Smooth muscle cell (in vitro differentiated cells): ENCODE measurements around the gene ADAMTS12. TPM values are rescaled to one million over a fixed set of nuclear protein-coding genes. Genes with fewer than 3 reads are reported as not detected.

Experiments used
- DNase-seq: peaks from one replicate; lab custom pipeline; 2025; ENCODE audit not compliant: unreplicated experiment; lab: John Stamatoyannopoulos, UW
- H2AFZ ChIP-seq: fragments of 200-600 bp; sonication (generic); 2 replicates; pipeline ENCODE4 v1.6.0; 2016; ENCODE audit warnings: antibody characterized with exemption, low read depth, mild to moderate bottlenecking
- H3F3A ChIP-seq: fragments of 200-600 bp; sonication (generic); 2 replicates; pipeline ENCODE4 v1.6.0; 2017; ENCODE audit warnings: antibody characterized with exemption, low read depth
- H3K27ac ChIP-seq: fragments of 200-600 bp; sonication (generic); 2 replicates; pipeline ENCODE4 v1.5.1; 2016; ENCODE audit warnings: low read depth, mild to moderate bottlenecking
- H3K27me3 ChIP-seq: fragments of 200-600 bp; sonication (generic); 2 replicates; pipeline ENCODE4 v1.6.1; 2016; ENCODE audit warnings: low read depth, mild to moderate bottlenecking
- H3K36me3 ChIP-seq: fragments of 200-600 bp; sonication (generic); 2 replicates; pipeline ENCODE4 v1.5.1; 2016; ENCODE audit warnings: low read depth
- H3K4me1 ChIP-seq: fragments of 200-600 bp; sonication (generic); 2 replicates; pipeline ENCODE4 v1.5.1; 2016; ENCODE audit warnings: low read depth
- H3K4me2 ChIP-seq: fragments of 200-600 bp; sonication (generic); 2 replicates; pipeline ENCODE4 v1.6.0; 2016; ENCODE audit warnings: mild to moderate bottlenecking
- H3K4me3 ChIP-seq: fragments of 200-600 bp; sonication (generic); 2 replicates; pipeline ENCODE4 v1.5.1; 2016; ENCODE audit warnings: mild to moderate bottlenecking
- H3K79me2 ChIP-seq: fragments of 200-600 bp; sonication (generic); 2 replicates; pipeline ENCODE4 v1.6.0; 2016; ENCODE audit warnings: low read depth, mild to moderate bottlenecking
- H3K9ac ChIP-seq: fragments of 200-600 bp; sonication (generic); 2 replicates; pipeline ENCODE4 v1.6.0; 2016; ENCODE audit warnings: low read depth
- H3K9me3 ChIP-seq: fragments of 200-600 bp; sonication (generic); replicated peaks from 2 replicates; pipeline ENCODE4 v1.5.1; 2016; ENCODE audit warnings: low read depth
- H4K20me1 ChIP-seq: fragments of 200-600 bp; sonication (generic); 2 replicates; pipeline ENCODE4 v1.6.0; 2016; ENCODE audit warnings: low read depth
- CTCF ChIP-seq: fragments of 200-600 bp; sonication (generic); IDR thresholded peaks from 2 replicates; pipeline ENCODE4 v1.5.1; 2017; ENCODE audit warnings: borderline replicate concordance, mild to moderate bottlenecking, antibody characterized with exemption; ENCODE audit not compliant: insufficient read depth, poor library complexity, severe bottlenecking
- WGBS: methylation state at CpG from one replicate; pipeline ENCODE4 v1.1.7; 2016; ENCODE audit warnings: low lambda C conversion rate; 5-methylcytosine and 5-hydroxymethylcytosine counted together
- polyA plus RNA-seq: library from polyadenylated mRNA; unstranded; fragments of >200 nt; fragmentation: Nextera tagmentation; extraction: Ambion mirVana; gene quantifications from 2 replicates; pipeline ENCODE4 v1.2.1, GENCODE V29; 2016
- total RNA-seq: library from RNA; depleted of rRNA; stranded (reverse); fragments of >200 nt; gene quantifications from 2 replicates; pipeline ENCODE4 v1.2.3, GENCODE V29; 2014

Gene ADAMTS12
- total and polyA plus RNA-seq, 2 experiments from 2014 or later = 34.3 to 84.9 TPM

DNA sequence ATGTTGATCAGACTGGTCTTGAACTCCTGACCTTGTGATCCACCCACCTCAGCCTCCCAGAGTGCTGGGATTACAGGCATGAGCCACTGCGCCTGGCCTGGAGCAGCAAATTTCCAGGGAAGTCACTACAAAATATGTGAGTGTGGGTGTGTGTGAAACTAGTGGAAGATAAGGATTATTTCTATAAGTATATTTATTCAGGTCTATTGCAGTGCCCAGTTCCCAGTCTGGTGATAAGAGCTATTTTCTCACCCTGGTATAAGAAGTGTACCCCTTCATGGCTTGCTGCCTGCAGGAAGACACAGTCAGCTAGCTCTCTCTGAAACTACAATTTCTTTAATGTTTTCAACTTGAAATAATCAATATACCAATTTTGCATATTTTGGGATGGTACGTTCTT lies 414.0 kb downstream of the ADAMTS12 start:
- no peak for DNase-seq
- Histone ChIP-seq H3K79me2 (no peaks in the 10 kb centered on the region), H4K20me1 (peaks cover 5% of the 10 kb centered on the region), H3K9me3 (no peaks in the 10 kb centered on the region), H3K9ac (no peak overlapping the region), H3K4me1 (no peaks in the 10 kb centered on the region), H3K4me2 (no peak overlapping the region), H3K27ac (no peak overlapping the region), H3K27me3 (no peaks in the 10 kb centered on the region), H3K4me3 (no peak overlapping the region), H3F3A (peaks cover 10% of the 10 kb centered on the region), H3K36me3 (peaks cover 27% of the 10 kb centered on the region), H2AFZ (no peak overlapping the region)
- 86% methylated on average over 2 of the region's 2 CpGs for WGBS
- no peak for TF ChIP-seq CTCF

- H3K79me2 ChIP-seq = no peaks in the 10 kb centered on the region
- no peak overlapping the region for H3K4me3 ChIP-seq
- H3K36me3 ChIP-seq = peaks cover 34% of the 10 kb centered on the region
- H3K9ac ChIP-seq = no peak overlapping the region
- no peaks in the 10 kb centered on the region for H3K4me1 ChIP-seq
- WGBS = 98% methylated on average over 3 of the region's 3 CpGs
- H3K4me2 ChIP-seq = no peak overlapping the region
- H3F3A ChIP-seq = peaks cover 13% of the 10 kb centered on the region
- DNase-seq = no peak
- H3K27me3 ChIP-seq = no peaks in the 10 kb centered on the region
- peaks cover 5% of the 10 kb centered on the region for H4K20me1 ChIP-seq
- no peaks in the 10 kb centered on the region for H3K9me3 ChIP-seq
- no peak for TF ChIP-seq CTCF
- no peak overlapping the region for H2AFZ ChIP-seq
- H3K27ac ChIP-seq = no peak overlapping the region
These were observed 414.8 kb downstream of the ADAMTS12 start for GRCh38 chr5:33476992-33477391.

- 99% methylated on average over 5 of the region's 5 CpGs for WGBS
- no peak for TF ChIP-seq CTCF
- H3K36me3 ChIP-seq = peaks cover 42% of the 10 kb centered on the region
- H3K79me2 ChIP-seq = no peaks in the 10 kb centered on the region
- peaks cover 13% of the 10 kb centered on the region for H3F3A ChIP-seq
- no peak overlapping the region for H3K9ac ChIP-seq
- no peak overlapping the region for H3K27ac ChIP-seq
- no peak for DNase-seq
- H3K4me3 ChIP-seq = no peak overlapping the region
- H3K4me2 ChIP-seq = no peak overlapping the region
- H3K9me3 ChIP-seq = no peaks in the 10 kb centered on the region
- H2AFZ ChIP-seq = no peak overlapping the region
- H3K27me3 ChIP-seq = no peaks in the 10 kb centered on the region
- peaks cover 13% of the 10 kb centered on the region for H4K20me1 ChIP-seq
- H3K4me1 ChIP-seq = no peaks in the 10 kb centered on the region
These were observed 416.1 kb downstream of the ADAMTS12 start for GRCh38 chr5:33475706-33476105.

DNA sequence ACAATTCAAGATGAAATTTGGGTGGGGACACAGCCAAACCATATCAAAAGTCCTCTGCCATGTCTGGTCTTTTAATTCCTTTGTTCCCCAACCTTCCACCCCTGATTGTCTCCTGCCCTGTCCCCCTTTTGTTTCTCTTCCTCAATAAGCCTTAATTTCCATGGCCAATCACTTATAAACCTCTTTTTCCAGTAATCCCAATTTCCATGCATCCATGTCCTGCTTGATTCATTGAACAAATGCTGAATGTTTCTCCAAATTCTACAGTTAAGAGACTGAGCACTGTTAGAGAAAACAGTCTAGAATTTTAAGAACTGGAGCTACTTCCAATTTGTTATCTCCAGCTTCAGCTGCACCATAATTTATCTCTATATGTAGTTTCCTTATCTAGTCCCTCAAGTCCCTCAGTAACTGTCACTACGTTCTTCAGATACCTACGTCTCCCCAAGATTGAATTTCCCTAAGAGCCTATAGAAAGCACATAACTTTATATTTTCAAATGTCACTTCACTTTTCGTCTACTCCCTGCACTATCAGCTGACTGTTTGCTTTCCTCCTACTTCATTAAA lies 416.8 kb downstream of the ADAMTS12 start:
- Histone ChIP-seq H3K4me2 (no peak overlapping the region), H3K27me3 (no peaks in the 10 kb centered on the region), H3F3A (peaks cover 16% of the 10 kb centered on the region), H3K36me3 (peaks cover 42% of the 10 kb centered on the region), H4K20me1 (peaks cover 13% of the 10 kb centered on the region), H3K4me1 (no peaks in the 10 kb centered on the region), H3K4me3 (no peak overlapping the region), H3K79me2 (no peaks in the 10 kb centered on the region), H2AFZ (no peak overlapping the region), H3K9ac (no peak overlapping the region), H3K9me3 (no peaks in the 10 kb centered on the region), H3K27ac (no peak overlapping the region)
- no peak for DNase-seq
- no peak for TF ChIP-seq CTCF
- 99% methylated on average over 3 of the region's 3 CpGs for whole genome bisulfite sequencing
